HG03571 (cell line): Measurements from ENCODE around the gene FTSJ3.

Source experiments
- ATAC-seq: cut with Tn5 transposase; IDR thresholded peaks from one replicate; pipeline ENCODE4 v1.9.1; 2021; ENCODE audit not compliant: unreplicated experiment

The FTSJ3 gene

GRCh38 chr17:63790057-63790456 is 37.4 kb downstream of the FTSJ3 start:
- no peak for ATAC-seq

- no peak for ATAC-seq
Observed at GRCh38 chr17:63786971-63787711, 40.3 kb downstream of the FTSJ3 start.

GRCh38 chr17:63786117-63786516 is 41.3 kb downstream of the FTSJ3 start:
- ATAC-seq = no peak

GRCh38 chr17:63785556-63785955 is 41.9 kb downstream of the FTSJ3 start:
- ATAC-seq = no peak

DNA sequence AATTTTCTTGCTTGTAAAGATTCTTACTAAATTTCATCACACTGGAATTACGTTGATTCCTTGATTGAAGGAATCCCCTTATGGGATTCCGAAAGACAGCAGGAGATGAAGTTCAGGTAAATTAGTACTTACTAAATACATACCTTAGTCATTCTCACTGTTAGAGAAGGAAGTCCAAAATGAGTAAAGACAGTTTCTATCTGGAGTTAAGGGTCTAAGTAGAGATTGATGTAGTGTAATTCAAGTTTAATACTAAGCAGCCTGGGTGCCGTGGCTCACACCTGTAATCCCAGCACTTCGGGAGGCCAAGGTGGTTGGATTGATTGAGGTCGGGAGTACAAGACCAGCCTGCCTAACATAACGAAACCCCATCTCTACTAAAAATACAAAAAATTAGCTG is 43.9 kb downstream of the FTSJ3 start:
- no peak for ATAC-seq

DNA sequence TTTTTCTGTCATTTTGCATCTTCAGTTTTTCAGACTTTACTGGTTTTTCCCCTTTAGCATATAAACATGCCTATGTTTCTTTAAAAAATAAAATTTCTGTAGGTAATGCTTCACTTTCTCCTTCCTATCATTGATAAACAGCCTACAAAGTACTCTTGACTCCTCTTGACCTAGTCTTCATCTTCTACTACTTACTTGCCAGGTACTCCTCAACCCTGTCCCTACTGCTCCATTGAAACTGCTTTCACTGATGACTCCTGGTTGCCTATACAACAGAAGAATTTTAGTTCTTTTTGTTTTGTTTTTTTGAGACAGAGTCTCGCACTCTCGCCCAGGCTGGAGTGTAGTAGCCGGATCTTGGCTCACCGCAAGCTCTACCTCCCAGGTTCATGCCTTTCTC is 46.5 kb downstream of the FTSJ3 start:
- no peak for ATAC-seq

DNA sequence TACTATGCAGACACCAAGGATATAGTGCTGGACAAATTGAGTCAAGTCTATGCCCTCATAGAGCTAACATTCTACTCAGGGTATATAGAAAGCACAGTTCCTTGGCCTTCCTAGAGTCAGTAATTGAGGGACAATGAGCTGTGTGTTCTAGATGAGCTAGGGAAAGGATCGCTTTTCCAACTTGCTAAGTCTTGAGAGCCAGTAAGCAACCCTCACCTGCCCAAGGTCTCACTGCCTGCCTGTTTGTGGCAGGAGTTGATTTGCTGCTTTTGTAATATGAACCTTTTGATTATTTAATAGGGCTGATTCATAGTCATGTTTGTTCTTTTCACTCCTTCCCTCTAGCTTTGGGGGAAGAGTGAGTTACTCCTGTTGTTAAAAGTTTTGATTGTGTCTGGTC is 47.0 kb downstream of the FTSJ3 start:
- no peak for ATAC-seq

DNA sequence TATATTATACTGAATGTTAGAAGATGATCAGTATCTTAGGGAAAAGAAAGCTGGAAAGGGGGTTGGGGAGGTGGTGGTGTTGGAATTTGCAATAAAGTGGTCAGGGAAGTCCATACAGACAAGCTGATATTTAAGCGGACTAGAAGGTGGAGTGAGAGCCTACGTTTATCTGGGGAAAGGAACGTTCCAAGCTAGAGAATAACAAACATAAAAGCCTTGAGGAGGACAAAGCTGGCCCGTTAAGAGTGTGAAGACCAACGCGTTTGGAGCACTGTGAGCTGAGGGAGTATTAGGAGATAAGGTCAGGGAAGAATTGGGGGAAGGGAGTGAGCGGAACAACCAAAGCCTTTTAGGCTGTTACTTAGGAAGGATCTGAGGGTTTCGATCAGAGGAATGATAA is 52.0 kb downstream of the FTSJ3 start:
- ATAC-seq = no peak

DNA sequence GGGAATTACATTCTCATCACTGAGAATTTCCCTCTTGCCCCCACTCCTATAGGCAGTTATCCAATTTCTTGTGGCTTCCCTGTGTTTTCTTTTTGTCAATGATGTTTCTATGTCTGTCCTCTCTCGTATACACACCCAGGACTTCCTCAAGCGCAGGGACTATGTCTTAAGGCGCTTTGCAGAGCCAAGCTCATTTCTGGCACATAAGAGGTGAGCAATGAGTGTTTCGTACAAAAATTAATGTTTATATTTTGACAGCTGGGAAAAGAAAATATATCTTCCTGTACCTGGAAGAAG is 52.5 kb downstream of the FTSJ3 start:
- no peak for ATAC-seq

DNA sequence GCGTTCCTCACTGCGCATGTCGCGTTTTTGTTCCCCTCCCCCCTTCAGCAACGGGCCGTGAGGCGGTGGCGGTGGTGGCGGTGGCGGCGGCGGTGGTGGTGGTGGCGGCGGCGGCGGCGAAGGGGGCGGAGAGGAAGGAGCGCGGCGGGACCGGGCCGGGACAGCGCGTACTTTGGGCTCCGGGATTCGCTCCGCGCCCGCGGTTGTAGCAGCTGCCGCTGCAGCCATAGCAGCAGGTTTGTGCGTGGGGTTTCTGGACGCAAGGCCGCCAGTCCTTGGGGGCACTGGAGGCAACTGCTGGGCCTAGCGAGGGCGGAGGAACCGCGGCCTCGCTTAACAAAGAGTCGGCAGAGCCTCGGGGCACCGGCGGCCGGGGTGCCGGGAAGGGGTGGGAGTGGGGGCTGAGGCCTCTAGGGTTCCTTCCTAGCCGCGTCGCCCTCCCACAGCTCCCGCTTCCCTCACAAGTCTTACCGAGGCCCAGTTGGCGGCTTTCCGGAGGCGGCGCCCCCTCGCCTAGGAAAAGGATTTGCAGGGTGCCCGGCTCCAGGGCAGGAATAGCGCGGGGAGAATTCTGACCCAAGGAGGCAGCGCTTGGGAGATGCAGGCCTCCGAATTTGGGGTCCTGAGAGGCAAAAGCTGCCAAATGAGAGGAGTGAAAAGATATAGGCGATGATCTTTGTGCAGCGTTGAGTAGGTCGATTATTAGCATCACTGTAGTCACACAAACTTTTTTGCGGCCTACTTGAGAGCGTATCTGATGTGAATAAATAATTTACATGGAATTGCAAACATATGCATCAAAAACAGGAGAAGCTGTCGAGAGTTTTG is 53.1 kb downstream of the FTSJ3 start, which contains the start of gene DDX42:
Gene DDX42 (plus strand): TSS at position 30 of the 828 bp plus-strand sequence. CDS start 12,880 bp downstream, outside the sequence.
- ATAC-seq = no peak

- ATAC-seq = peak; percentile 78
Observed at GRCh38 chr17:63773272-63774140, 54.0 kb downstream of the FTSJ3 start, which contains the start of gene CCDC47. TSS of gene CCDC47 (minus strand) at chr17:63773597. CDS start at chr17:63766175, 7,422 bp downstream.

DNA sequence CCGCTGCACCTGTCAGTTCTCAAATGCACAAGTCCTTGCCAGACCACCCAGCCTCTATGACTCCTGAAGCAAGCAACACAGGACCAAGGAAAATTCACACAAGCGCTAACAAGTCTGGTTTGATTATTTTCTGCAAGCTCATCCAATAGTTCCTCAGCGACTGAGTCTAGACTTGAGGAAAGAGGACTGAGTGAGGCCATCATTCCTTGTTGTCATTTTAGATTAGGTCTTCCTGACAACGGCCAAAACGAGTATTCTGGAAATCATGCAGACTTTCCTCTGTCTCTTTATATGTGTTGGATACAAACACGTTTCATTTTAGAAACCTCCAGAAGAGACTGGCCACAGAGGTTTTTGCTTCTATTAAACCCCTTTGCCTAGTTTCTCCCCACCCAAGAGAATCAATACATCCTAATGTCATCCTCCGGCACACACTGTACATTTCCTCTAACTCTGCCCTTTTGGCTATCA is 54.6 kb downstream of the FTSJ3 start:
- no peak for ATAC-seq
